Peyer's patch (tissue), 4 donors: ENCODE results near the gene TRIP6. TPM values are rescaled to one million over a fixed set of nuclear protein-coding genes. Genes with fewer than 3 reads are reported as not detected.

Experiments
- DNase-seq, 3 donors: peaks; one replicate each; pipeline ENCODE4 v3.0.0-alpha.2; 2017 to 2019
- H3K27ac ChIP-seq, 4 donors: fragments of 200-600 bp; sonication (generic); one replicate each; pipeline ENCODE4 v1.5.1; 2016 to 2019
- H3K27me3 ChIP-seq, 2 donors: fragments of 200-600 bp; sonication (generic); one replicate each; pipeline ENCODE4 v1.5.1; 2019
- H3K36me3 ChIP-seq, 3 donors: fragments of 200-600 bp; sonication (generic); one replicate each; pipeline ENCODE4 v1.5.1; 2016 to 2019
- H3K4me1 ChIP-seq, 4 donors: fragments of 200-600 bp; sonication (generic); one replicate each; pipeline ENCODE4 v1.5.1; 2016 to 2019
- H3K4me3 ChIP-seq, 4 donors: fragments of 200-600 bp; sonication (generic); 1 replicate in 3 of 4; 2 replicates in 1 of 4; pipeline ENCODE4 v1.5.1; 2016 to 2019; ENCODE audit warnings: mild to moderate bottlenecking in 1 of 4
- H3K9me3 ChIP-seq, 4 donors: fragments of 200-600 bp; sonication (generic); one replicate each; pipeline ENCODE4 v1.5.1; 2016 to 2019; ENCODE audit warnings: mild to moderate bottlenecking in 1 of 4
- CTCF ChIP-seq, 6 experiments: fragments of 450-650 bp in 4 of 6; fragments of 200-600 bp in 2 of 6; sonication (generic) in 1 of 6; IDR thresholded peaks; one replicate each; pipeline ENCODE4 v1.5.1; 2017 to 2019; ENCODE audit warnings: antibody characterized with exemption in 6 of 6, mild to moderate bottlenecking in 3 of 6, moderate library complexity in 1 of 6
- POLR2A ChIP-seq, 2 donors: fragments of 450-650 bp; IDR thresholded peaks; one replicate each; pipeline ENCODE4 v1.5.1; 2017; ENCODE audit warnings: antibody characterized with exemption in 2 of 2, mild to moderate bottlenecking in 2 of 2, moderate library complexity in 2 of 2
- total RNA-seq, 4 donors: library from RNA; depleted of rRNA; stranded (reverse); fragments of >200 nt; gene quantifications; one replicate each; pipeline ENCODE4 v1.1.0, GENCODE V29; 2016

The TRIP6 gene
- total RNA-seq, 4 donors from 2014 or later: 8.8 to 22.3 (median 15.4) TPM

GRCh38 chr7:100897772-100898454 is 30.7 kb downstream of the TRIP6 start:
- Histone ChIP-seq H3K27ac (peak overlapping the region in 3 of 4 donors; percentile 36 to 86 (median 82)), H3K36me3 (no peaks in the 10 kb centered on the region), H3K4me1 (peaks cover 0 to 51% (median 17%) of the 10 kb centered on the region in 4 donors), H3K4me3 (no peak overlapping the region), H3K9me3 (no peaks in the 10 kb centered on the region), H3K27me3 (peaks cover 0 to 16% of the 10 kb centered on the region in 2 donors)
- TF ChIP-seq CTCF (IDR thresholded peaks at IDR 0.05) (peak in 1 of 6 experiments; percentile 7), POLR2A (IDR thresholded peaks at IDR 0.05) (peak in 1 of 2 donors; percentile 46)
- peak in 2 of 3 donors; percentile 69 to 81 for DNase-seq

DNA sequence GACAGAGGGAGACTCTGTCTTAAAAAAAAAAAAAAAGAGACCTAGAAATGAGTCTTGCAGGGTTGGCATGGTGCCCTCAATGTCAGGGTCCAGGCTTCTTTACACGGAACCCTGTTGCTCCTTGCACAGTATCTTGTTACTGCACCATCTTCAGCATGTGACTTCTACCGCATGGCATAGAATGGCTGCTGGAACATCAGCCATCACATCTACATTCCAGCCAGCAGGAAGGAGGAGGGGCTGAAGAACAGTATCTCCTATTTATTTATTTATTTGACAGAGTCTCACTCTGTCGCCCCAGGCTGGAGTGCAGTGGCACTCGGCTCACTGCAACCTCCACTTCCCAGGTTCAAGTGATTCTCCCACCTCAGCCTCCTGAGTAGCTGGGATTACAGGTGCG is 32.2 kb downstream of the TRIP6 start:
- DNase-seq: no peak
- Histone ChIP-seq H3K27ac (no peak overlapping the region), H3K9me3 (no peaks in the 10 kb centered on the region), H3K36me3 (no peaks in the 10 kb centered on the region), H3K4me3 (no peak overlapping the region), H3K4me1 (peaks cover 0 to 44% (median 17%) of the 10 kb centered on the region in 4 donors), H3K27me3 (peaks cover 0 to 16% of the 10 kb centered on the region in 2 donors)
- TF ChIP-seq POLR2A (IDR thresholded peaks at IDR 0.05) (no peak), CTCF (IDR thresholded peaks at IDR 0.05) (no peak)

- TF ChIP-seq POLR2A (IDR thresholded peaks at IDR 0.05) (no peak), CTCF (IDR thresholded peaks at IDR 0.05) (no peak)
- Histone ChIP-seq H3K9me3 (no peaks in the 10 kb centered on the region), H3K27ac (peak overlapping the region in 2 of 4 donors; percentile 83 to 88), H3K27me3 (peaks cover 0 to 7% of the 10 kb centered on the region in 2 donors), H3K4me3 (no peak overlapping the region), H3K4me1 (peaks cover 0 to 29% (median 6%) of the 10 kb centered on the region in 4 donors), H3K36me3 (no peaks in the 10 kb centered on the region)
- no peak for DNase-seq
These were observed 33.8 kb downstream of the TRIP6 start for GRCh38 chr7:100900978-100901377.

GRCh38 chr7:100901921-100902332 is 34.7 kb downstream of the TRIP6 start:
- peak overlapping the region in 3 of 4 donors; percentile 53 to 88 (median 83) for H3K27ac ChIP-seq
- no peaks in the 10 kb centered on the region for H3K36me3 ChIP-seq
- TF ChIP-seq CTCF (IDR thresholded peaks at IDR 0.05) (no peak), POLR2A (IDR thresholded peaks at IDR 0.05) (peak in 1 of 2 donors; percentile 50)
- no peaks in the 10 kb centered on the region for H3K9me3 ChIP-seq
- no peak overlapping the region for H3K4me3 ChIP-seq
- peaks cover 0 to 21% (median 0%) of the 10 kb centered on the region in 4 donors for H3K4me1 ChIP-seq
- no peaks in the 10 kb centered on the region for H3K27me3 ChIP-seq
- peak in 2 of 3 donors; percentile 77 to 83 for DNase-seq

GRCh38 chr7:100902638-100903037 is 35.5 kb downstream of the TRIP6 start:
- Histone ChIP-seq H3K36me3 (no peaks in the 10 kb centered on the region), H3K9me3 (no peaks in the 10 kb centered on the region), H3K27ac (peak overlapping the region in 3 of 4 donors; percentile 36 to 88 (median 83))

More at GRCh38 chr7:100902638-100903037, 35.5 kb downstream of the TRIP6 start:
- TF ChIP-seq POLR2A (IDR thresholded peaks at IDR 0.05): no peak
- TF ChIP-seq CTCF (IDR thresholded peaks at IDR 0.05): no peak
- no peak for DNase-seq
- H3K4me3 ChIP-seq: no peak overlapping the region
- H3K4me1 ChIP-seq: peaks cover 0 to 14% (median 0%) of the 10 kb centered on the region in 4 donors
- no peaks in the 10 kb centered on the region for H3K27me3 ChIP-seq
